ENCODE measurements around the gene PSMD1. TPM values are rescaled to one million over a fixed set of nuclear protein-coding genes. Genes with fewer than 3 reads are reported as not detected.
"Not testable (repeated sequence)": the region's sequence is repeated elsewhere in the genome, so short reads cannot be mapped to it uniquely, and the experiment has no call there.

The PSMD1 gene
- total RNA-seq, 8 experiments from 2014 or later, result 58.1 to 131 (median 93.1) TPM

- in situ Hi-C loops (cut with MboI; ENCODE audit: low pct_unique_long_range_greater_than_20kb in 2 of 9, low sequenced_read_pairs in 9 of 9, unreplicated experiment in 9 of 9), result no loop called here
- WGBS, 10 experiments, result 36 to 100% (median 100%) methylated on average over 1 of the region's 1 CpG; no CpG with 5 or more reads in 2 of the 10 experiments
- Histone ChIP-seq H3K27ac (no peak overlapping the region), H3K4me3 (no peak overlapping the region), H3K4me1 (replicated peaks in 1 of 2) (no peaks in the 10 kb centered on the region)
- peak in 1 of 8 experiments; percentile 42 for ATAC-seq (replicated peaks in 6 of 8)
Observed at GRCh38 chr2:231069379-231070054, 12.8 kb downstream of the PSMD1 start.

GRCh38 chr2:231084565-231084964 is 27.9 kb downstream of the PSMD1 start:
- 80 to 100% (median 100%) methylated on average over 1 of the region's 1 CpG; no CpG with 5 or more reads in 2 of the 10 experiments for WGBS, 10 experiments
- in situ Hi-C loops (cut with MboI; ENCODE audit: low pct_unique_long_range_greater_than_20kb in 2 of 9, low sequenced_read_pairs in 9 of 9, unreplicated experiment in 9 of 9), result no loop called here
- Histone ChIP-seq H3K4me3 (no peak overlapping the region), H3K4me1 (replicated peaks in 1 of 2) (no peaks in the 10 kb centered on the region), H3K27ac (no peak overlapping the region)
- no peak for ATAC-seq (replicated peaks in 6 of 8)

- Histone ChIP-seq H3K27ac (no peak overlapping the region), H3K4me1 (replicated peaks in 1 of 2) (no peaks in the 10 kb centered on the region), H3K4me3 (no peak overlapping the region)
- no peak for ATAC-seq (replicated peaks in 6 of 8)
- 70 to 100% (median 100%) methylated on average over 1 to 4 of the region's 4 CpGs; no CpG with 5 or more reads in 1 of the 10 experiments for WGBS, 10 experiments
- in situ Hi-C loops (cut with MboI; ENCODE audit: low pct_unique_long_range_greater_than_20kb in 2 of 9, low sequenced_read_pairs in 9 of 9, unreplicated experiment in 9 of 9), result no loop called here
Observed at GRCh38 chr2:231088754-231089153, 32.1 kb downstream of the PSMD1 start.

- Histone ChIP-seq H3K4me1 (replicated peaks in 1 of 2) (peaks cover 0 to 13% of the 10 kb centered on the region in 2 donors), H3K27ac (no peak overlapping the region), H3K4me3 (no peak overlapping the region)
- WGBS, 10 experiments, result 18 to 91% (median 73%) methylated on average over 1 to 5 of the region's 5 CpGs; no CpG with 5 or more reads in 2 of the 10 experiments
- ATAC-seq (replicated peaks in 6 of 8), result peak in 2 of 8 experiments; percentile 53 to 86
- in situ Hi-C loops (cut with MboI; ENCODE audit: low pct_unique_long_range_greater_than_20kb in 2 of 9, low sequenced_read_pairs in 9 of 9, unreplicated experiment in 9 of 9), result no loop called here
Observed at GRCh38 chr2:231093933-231094332, 37.3 kb downstream of the PSMD1 start.

GRCh38 chr2:231094736-231095346 is 38.2 kb downstream of the PSMD1 start:
- Histone ChIP-seq H3K4me3 (no peak overlapping the region), H3K27ac (no peak overlapping the region), H3K4me1 (replicated peaks in 1 of 2) (peaks cover 0 to 13% of the 10 kb centered on the region in 2 donors)
- 83 to 100% (median 95%) methylated on average over 1 to 4 of the region's 4 CpGs for WGBS, 10 experiments
- ATAC-seq (replicated peaks in 6 of 8), result no peak
- in situ Hi-C loops (cut with MboI; ENCODE audit: low pct_unique_long_range_greater_than_20kb in 2 of 9, low sequenced_read_pairs in 9 of 9, unreplicated experiment in 9 of 9), result no loop called here

GRCh38 chr2:231099918-231100317 is 43.3 kb downstream of the PSMD1 start:
- no peak for ATAC-seq (replicated peaks in 6 of 8)
- H3K4me1 ChIP-seq (replicated peaks in 1 of 2), result peaks cover 0 to 12% of the 10 kb centered on the region in 2 donors
- WGBS, 10 experiments, result 63 to 100% (median 98%) methylated on average over 2 to 8 of the region's 8 CpGs; no CpG with 5 or more reads in 3 of the 10 experiments
- in situ Hi-C loops (cut with MboI; ENCODE audit: low pct_unique_long_range_greater_than_20kb in 2 of 9, low sequenced_read_pairs in 9 of 9, unreplicated experiment in 9 of 9), result loop anchor here in 3 of 9 experiments (10.0 to 25.0 kb wide), 3 partner anchors 95 to 337 kb away; partner anchors contain the start of gene ARMC9 (in 1 of the 3)
- H3K27ac ChIP-seq, result no peak overlapping the region
- H3K4me3 ChIP-seq, result no peak overlapping the region

GRCh38 chr2:231100321-231100720 is 43.7 kb downstream of the PSMD1 start:
- in situ Hi-C loops (cut with MboI; ENCODE audit: low pct_unique_long_range_greater_than_20kb in 2 of 9, low sequenced_read_pairs in 9 of 9, unreplicated experiment in 9 of 9), result loop anchor here in 3 of 9 experiments (10.0 to 25.0 kb wide), 3 partner anchors 94 to 337 kb away; partner anchors contain the start of gene ARMC9 (in 1 of the 3)
- not testable (repeated sequence) for H3K4me1 ChIP-seq (replicated peaks in 1 of 2); ATAC-seq (replicated peaks in 6 of 8); H3K4me3 ChIP-seq; H3K27ac ChIP-seq
- WGBS, 10 experiments, result 83 to 100% (median 100%) methylated on average over 1 to 2 of the region's 2 CpGs; no CpG with 5 or more reads in 3 of the 10 experiments

- Histone ChIP-seq H3K4me3 (no peak overlapping the region), H3K27ac (no peak overlapping the region), H3K4me1 (replicated peaks in 1 of 2) (peaks cover 0 to 1% of the 10 kb centered on the region in 2 donors)
- no peak for ATAC-seq (replicated peaks in 6 of 8)
- WGBS, 10 experiments, result 55 to 100% (median 83%) methylated on average over 1 to 4 of the region's 4 CpGs; no CpG with 5 or more reads in 2 of the 10 experiments
- in situ Hi-C loops (cut with MboI; ENCODE audit: low pct_unique_long_range_greater_than_20kb in 2 of 9, low sequenced_read_pairs in 9 of 9, unreplicated experiment in 9 of 9), result loop anchor here in 3 of 9 experiments (10.0 to 25.0 kb wide), 3 partner anchors 94 to 336 kb away; partner anchors contain the start of gene ARMC9 (in 1 of the 3)
Observed at GRCh38 chr2:231100990-231101389, 44.3 kb downstream of the PSMD1 start.

GRCh38 chr2:231102772-231103171 is 46.1 kb downstream of the PSMD1 start:
- in situ Hi-C loops (cut with MboI; ENCODE audit: low pct_unique_long_range_greater_than_20kb in 2 of 9, low sequenced_read_pairs in 9 of 9, unreplicated experiment in 9 of 9), result loop anchor here in 3 of 9 experiments (10.0 to 25.0 kb wide), 3 partner anchors 92 to 335 kb away; partner anchors contain the start of gene ARMC9 (in 1 of the 3)
- no peak for ATAC-seq (replicated peaks in 6 of 8)
- no peak overlapping the region for H3K27ac ChIP-seq
- H3K4me1 ChIP-seq (replicated peaks in 1 of 2), result no peaks in the 10 kb centered on the region
- 59 to 100% (median 96%) methylated on average over 1 to 2 of the region's 2 CpGs; no CpG with 5 or more reads in 2 of the 10 experiments for WGBS, 10 experiments
- no peak overlapping the region for H3K4me3 ChIP-seq

- no peak overlapping the region for H3K27ac ChIP-seq
- 0 to 40% (median 9%) methylated on average over 1 to 3 of the region's 3 CpGs for whole genome bisulfite sequencing, 10 experiments
- in situ Hi-C loops (cut with MboI; ENCODE audit: low pct_unique_long_range_greater_than_20kb in 2 of 9, low sequenced_read_pairs in 9 of 9, unreplicated experiment in 9 of 9), result loop anchor here in 3 of 9 experiments (10.0 to 25.0 kb wide), 3 partner anchors 91 to 333 kb away; partner anchors contain the start of gene ARMC9 (in 1 of the 3)
- ATAC-seq (replicated peaks in 6 of 8), result peak in 6 of 8 experiments; percentile 34 to 84 (median 66)
- H3K4me3 ChIP-seq, result no peak overlapping the region
- H3K4me1 ChIP-seq (replicated peaks in 1 of 2), result no peaks in the 10 kb centered on the region
Observed at GRCh38 chr2:231104115-231104713, 47.5 kb downstream of the PSMD1 start.

- Histone ChIP-seq H3K4me3 (no peak overlapping the region), H3K27ac (no peak overlapping the region), H3K4me1 (replicated peaks in 1 of 2) (no peaks in the 10 kb centered on the region)
- in situ Hi-C loops (cut with MboI; ENCODE audit: low pct_unique_long_range_greater_than_20kb in 2 of 9, low sequenced_read_pairs in 9 of 9, unreplicated experiment in 9 of 9), result loop anchor here in 3 of 9 experiments (25.0 kb wide), 2 partner anchors 302 to 327 kb away; no protein-coding TSS in a partner anchor
- 40 to 100% (median 90%) methylated on average over 1 of the region's 1 CpG; no CpG with 5 or more reads in 3 of the 10 experiments for WGBS, 10 experiments
- ATAC-seq (replicated peaks in 6 of 8), result peak in 3 of 8 experiments; percentile 37 to 63 (median 51)
Observed at GRCh38 chr2:231110551-231110950, 53.9 kb downstream of the PSMD1 start.

- peak in 2 of 8 experiments; percentile 70 to 74 for ATAC-seq (replicated peaks in 6 of 8)
- Histone ChIP-seq H3K4me1 (replicated peaks in 1 of 2) (no peaks in the 10 kb centered on the region), H3K27ac (no peak overlapping the region), H3K4me3 (no peak overlapping the region)
- 36 to 100% (median 90%) methylated on average over 1 of the region's 1 CpG for WGBS, 10 experiments
- in situ Hi-C loops (cut with MboI; ENCODE audit: low pct_unique_long_range_greater_than_20kb in 2 of 9, low sequenced_read_pairs in 9 of 9, unreplicated experiment in 9 of 9), result loop anchor here in 3 of 9 experiments (25.0 kb wide), 2 partner anchors 300 to 325 kb away; no protein-coding TSS in a partner anchor
Observed at GRCh38 chr2:231111987-231112386, 55.3 kb downstream of the PSMD1 start.

Data from motor neuron (in vitro differentiated cells).